Glomerular endothelial cell (primary cell): ENCODE measurements around the gene CHST13. TPM values are rescaled to one million over a fixed set of nuclear protein-coding genes. Genes with fewer than 3 reads are reported as not detected.

Experiments
- DNase-seq: peaks from one replicate; pipeline ENCODE4 v3.0.0-alpha.2; 2011; ENCODE audit warnings: low read depth, low spot score; ENCODE audit errors: extremely low read depth
- total RNA-seq: library from RNA; depleted of rRNA; stranded (reverse); fragments of >200 nt; gene quantifications from 2 replicates; pipeline ENCODE4 v1.2.3, GENCODE V29; 2015

The CHST13 gene, protein sequence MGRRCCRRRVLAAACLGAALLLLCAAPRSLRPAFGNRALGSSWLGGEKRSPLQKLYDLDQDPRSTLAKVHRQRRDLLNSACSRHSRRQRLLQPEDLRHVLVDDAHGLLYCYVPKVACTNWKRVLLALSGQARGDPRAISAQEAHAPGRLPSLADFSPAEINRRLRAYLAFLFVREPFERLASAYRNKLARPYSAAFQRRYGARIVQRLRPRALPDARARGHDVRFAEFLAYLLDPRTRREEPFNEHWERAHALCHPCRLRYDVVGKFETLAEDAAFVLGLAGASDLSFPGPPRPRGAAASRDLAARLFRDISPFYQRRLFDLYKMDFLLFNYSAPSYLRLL
- not detected in 2 replicates for total RNA-seq

DNA sequence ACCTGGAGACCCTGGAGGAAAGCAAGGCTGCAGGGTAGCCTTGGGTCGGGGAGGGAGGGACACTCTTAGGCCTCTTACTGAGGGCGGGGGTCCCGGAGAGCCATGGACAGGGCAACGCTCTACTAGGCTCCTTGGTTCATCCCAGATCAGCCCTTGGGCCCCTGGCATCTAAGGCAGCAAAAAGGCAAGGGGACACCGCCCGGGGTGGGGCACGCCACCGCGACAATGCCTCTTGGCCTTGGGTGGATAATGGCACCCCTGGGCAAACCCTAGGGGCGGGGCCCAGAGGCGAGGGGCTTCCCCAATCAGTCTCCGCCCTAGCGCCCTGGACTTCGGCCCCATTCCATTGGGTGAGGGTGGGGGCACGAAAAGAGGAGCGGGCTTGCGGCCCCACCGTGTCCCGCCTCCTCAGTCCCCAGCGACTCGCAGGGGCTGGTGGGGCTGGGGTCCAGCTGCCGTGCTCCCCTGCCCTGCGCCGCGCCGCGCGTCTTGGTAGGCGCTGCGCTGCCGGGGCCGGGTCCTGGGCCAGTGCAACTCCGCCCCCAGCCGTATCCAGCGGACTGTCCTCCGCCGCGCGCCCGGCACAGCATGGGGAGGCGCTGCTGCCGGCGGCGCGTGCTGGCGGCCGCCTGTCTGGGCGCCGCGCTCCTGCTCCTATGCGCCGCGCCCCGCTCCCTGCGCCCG lies at the start of gene CHST13:
Gene CHST13 (plus strand): TSS at position 411 of the 684 bp plus-strand sequence. CDS start 178 bp downstream, at position 589.
- DNase-seq: no peak

DNA sequence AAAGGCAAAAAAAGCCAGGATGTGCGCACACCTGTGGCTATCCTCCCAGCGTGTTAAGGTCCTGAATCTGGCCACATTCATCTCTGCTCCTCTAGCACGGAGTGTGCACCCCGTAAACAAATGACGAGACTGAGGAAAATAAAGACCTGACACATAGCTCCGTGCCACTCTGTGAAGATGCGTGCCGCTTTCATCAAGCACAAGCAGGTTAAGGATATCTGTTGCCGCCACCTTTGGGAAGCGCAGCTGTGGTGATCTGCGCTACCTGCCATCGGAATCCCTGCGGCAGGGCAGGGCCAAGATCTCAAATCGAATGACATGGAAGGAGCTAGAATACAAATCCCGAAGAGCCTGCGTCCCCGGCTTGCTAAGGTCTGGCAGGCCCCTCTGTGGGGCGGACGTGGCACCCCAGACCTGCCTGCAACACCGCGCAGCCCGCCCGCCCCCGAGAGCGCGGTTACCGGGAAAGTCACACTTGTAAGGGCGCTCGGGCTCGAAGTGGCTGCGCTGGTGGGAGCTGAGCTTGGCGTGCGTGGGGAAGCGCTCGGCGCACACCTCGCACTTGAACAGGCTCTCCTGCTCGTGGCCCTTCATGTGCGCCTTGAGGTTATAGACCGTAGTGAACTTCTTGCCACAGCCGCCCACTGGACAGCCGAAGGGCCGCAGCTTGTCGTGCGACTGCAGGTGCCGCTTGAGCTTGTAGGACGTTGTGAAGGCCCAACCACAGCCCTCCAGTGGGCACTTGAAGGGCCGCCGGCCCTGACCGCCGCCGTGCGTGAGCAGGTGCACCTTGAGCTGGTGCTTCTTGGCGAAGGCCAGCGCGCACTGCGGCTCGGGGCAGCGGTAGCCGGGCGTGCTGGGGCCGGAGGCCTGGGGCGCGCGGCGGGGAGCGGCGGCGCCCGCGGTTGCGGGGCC lies 49.2 kb upstream of the CHST13 start:
- DNase-seq: no peak

DNA sequence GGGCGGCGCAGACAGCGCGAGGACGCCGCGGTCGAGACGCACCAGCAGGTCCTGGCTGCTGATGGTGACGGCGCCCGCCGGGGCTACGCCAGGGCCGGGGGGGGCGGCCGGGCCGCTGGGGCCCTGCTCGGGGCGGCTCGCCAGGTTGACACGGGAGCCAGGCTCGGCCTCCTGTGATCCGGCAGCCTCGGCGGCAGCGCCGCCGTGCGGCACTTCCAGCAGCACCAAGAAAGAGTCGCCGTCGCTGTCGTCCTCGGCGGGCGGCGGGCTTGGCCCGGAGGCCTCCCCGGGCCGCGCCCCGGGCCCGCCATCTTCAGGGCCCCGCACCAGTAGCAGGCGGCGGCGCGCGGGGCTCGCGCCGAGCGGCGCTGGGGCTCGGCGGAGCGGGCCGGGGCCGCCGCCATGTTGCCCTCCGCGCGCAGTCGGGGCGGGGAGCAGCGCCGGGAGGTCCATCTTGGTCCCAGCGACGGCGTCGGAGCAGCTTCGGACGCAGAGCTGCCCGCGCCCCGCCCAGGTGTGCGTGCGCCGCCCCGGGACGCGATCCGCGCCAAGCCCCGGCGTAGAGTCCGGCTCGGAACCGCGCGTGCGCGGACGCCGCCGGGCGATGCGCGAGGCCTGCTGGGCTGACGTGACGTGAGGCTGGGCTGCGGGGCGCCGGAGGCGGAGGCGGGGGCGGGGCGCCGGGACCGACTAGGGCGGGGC lies 48.4 kb upstream of the CHST13 start, which contains the start of gene ZXDC:
Gene ZXDC (minus strand): TSS at position 479 of the 702 bp plus-strand sequence. CDS start 26 bp downstream, at position 453.
- no peak for DNase-seq

DNA sequence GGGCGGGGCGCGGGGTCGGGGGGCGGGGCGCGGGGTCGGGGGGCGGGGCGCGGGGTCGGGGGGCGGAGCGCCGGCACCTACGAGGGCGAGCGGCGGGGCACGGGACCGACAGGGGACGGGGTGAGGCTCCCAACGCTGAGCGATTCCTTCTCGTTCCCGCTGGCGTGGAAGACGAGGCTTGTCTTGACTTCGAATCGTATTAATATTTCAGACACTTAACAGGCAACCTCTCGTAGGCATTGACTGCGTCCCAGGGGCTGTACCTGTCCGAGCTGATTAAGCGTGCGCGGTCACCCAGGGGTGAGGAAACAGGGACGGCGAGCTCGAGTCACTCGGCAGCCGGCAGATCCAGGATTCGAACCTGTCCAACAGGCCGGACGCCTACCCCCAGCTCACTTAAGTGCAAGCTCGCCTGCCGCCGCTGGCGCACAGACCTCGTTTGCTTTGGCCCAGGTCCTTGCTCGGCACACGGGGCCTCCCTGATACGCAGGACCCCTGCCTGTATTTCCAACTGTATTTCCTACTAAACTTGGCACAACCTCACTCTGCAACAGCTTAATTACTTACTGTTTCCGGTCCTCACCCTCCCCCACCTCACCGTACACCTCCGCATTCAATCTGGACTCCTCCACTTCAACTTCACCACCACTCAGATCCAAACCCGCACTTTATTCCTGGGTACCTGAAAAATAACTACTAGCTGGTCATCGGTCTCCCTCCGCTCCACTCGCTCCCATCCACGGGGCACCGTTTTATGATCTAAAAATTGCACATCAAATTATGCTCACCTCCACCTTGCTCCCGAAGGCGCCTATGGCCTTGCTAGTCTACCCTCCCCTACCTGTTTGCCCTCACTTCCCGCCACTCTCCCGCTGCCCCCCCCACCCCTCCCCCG lies 47.5 kb upstream of the CHST13 start:
- no peak for DNase-seq

DNA sequence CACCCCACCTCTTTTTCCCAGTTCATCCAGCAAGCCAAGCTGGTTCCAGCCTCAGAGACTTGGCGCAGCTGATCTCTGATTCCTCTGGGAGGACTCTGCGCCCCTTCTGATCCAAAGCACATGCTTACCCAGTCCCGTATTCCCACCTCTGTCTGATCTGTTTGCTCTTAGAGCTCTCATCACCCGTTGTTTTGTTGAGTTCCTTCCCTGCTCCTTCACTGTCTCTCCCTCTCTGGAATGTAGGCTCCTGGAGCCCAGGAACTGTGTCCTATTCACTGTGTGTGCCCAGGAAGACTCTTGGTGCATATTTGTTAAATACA lies 46.9 kb upstream of the CHST13 start:
- DNase-seq: no peak

DNA sequence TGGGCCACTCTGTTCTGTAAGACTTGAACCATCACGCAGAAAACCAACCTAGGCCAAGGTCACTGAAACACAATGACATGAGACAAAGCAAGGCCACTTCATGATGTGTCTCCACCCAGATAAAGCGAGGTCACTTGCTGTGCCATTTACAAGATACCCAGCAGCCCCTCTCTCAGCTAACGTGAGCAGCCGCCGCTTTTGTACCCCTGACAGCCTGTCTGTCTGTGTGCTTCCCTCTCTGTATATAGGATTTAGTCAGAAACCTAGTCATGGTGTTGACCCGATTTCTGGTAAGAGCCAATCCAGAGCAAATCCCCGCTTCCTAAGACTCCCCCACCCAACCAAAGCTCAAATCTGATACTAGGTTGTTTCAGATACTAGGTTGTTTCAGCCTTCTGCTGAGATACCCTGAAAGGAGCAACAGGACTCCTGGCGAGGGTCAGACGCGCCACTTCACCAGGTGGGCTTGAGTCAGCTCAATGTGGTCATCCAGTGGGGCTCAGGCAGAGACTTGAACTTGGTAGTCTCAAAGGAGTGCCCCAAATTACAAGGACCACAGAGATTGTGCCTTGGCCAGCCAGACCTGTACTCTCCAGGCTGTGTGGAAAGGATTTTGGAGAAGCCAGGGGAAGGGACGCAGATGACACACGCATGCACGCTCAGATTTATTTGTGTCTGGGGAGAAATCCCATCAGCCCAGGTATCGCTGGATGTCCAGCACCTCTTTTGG lies 45.2 kb upstream of the CHST13 start:
- no peak for DNase-seq

DNA sequence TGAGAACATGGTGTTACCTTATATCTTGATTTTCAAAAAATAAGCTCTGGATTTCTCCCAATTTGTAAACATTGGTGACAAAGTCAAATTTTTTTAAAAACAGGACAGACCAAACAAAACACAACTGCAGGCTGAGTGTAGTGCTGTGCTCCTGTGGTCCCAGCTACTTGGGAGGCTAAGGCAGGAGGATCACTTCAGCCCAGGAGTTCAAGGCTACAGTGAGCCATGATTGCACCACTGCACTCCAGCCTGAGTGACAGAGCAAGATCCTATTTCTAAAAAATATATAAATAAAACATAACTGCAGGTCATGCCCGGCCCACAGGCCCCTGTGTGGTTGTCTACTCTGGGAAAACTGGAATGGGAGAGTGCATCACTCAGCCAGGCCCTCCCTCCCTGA lies 44.3 kb upstream of the CHST13 start:
- DNase-seq: no peak

DNA sequence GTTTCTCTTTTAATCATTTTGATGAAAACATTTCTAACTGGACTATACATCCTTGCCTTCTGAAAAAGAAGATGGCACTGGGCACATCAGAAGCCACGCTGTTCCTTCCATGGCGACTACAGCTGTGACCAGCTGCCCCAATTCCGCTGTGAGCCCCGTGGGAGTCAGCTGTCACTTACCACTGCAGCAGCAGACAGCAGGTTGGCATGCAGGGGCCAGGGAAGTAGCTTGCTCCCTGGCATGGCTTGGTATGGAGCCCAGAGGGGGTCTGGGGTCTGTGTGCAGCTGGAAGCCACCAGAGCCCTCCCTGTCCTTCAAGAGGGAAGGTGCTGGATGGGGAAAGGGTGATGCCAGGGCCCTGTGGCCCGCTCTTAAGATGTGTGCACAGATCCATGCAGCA lies 43.7 kb upstream of the CHST13 start:
- no peak for DNase-seq

DNA sequence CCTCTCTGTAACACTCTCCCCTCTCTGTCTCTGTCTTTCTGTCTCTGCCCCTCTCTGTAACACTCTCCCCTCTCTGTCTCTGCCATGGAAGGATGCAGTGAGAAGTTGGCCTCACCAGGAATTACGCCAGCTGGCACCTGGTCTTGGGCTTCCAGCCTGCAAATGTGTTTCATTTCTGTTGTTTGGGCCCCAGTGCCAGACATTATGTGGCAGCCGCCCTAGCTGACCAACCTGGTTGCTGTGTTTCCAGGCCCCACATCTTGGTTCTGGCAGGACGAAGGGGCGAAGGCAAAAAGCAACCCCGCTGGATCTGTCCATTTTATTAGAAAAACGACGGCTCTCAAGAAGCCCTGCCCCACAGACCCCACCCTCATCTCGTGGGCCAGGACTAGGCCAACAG lies 43.1 kb upstream of the CHST13 start:
- DNase-seq: no peak

DNA sequence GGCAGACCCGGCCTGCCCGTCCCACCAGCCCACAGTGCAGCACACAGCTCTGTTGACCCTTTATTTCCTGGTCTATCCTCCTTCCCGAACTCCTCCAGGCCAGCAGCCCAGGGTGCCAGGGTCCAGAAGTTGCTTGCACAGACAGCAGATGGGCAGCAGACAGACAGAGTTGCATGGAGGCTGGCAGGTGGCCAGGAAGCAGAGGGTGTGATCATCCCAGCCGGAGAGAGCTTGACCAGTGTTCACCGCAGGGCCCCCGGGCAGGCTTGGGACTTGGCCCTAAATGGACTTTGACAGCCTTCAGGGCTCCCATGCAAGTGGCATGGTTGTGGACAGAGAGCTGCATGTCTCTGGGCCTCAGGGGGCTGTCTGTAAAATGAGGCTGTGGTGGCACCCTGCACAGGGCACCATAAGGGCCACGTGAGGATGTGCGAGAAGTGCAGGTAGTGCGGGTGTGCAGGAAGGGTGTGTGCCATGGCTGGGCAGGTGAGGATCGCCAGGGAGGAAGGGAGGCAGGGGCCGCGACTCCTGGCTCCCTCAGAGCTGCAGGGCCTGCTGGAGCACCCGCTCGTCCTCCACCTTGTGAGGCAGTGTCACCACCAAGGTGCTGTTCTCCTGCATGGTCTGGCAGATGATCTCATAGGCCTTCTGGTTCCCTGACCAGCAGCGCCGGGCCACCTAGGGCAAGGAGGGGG lies 42.0 kb upstream of the CHST13 start:
- no peak for DNase-seq

DNA sequence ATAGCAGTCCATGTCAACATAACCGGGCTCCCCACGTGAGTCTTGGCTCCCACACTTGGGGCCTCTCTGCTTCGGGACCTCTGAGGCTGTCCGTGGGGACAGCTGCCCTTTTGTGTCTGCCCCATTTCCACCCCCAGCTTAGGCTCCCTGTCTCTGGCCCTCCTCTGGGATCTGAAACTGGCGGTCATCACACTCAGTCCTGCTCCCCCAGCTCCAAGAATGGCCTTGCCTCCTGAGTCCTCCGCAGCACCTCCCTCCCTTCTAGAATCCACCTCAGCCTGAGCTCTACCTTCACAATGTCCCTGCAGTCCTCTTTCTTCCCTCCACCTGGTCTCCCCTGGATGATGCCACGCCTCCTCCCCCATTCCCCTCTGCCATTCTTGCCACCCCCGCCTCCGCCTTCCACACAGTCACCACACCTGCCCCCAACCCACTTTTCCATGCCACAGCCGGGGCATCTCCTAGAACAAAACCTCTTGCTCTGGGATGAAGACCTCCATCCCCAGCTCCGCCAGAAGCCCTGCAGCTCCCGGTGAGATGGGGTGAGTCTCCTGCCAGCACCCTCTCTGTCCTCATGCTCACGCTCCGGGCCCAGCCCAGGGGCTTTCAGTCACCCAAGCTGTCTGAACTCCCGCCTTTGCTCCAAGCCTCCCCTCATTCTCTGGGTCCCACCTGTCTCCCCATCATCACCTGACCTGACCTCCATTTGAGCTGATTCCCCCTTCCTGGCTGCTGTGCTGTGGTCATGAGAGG lies 41.3 kb upstream of the CHST13 start:
- DNase-seq: no peak

DNA sequence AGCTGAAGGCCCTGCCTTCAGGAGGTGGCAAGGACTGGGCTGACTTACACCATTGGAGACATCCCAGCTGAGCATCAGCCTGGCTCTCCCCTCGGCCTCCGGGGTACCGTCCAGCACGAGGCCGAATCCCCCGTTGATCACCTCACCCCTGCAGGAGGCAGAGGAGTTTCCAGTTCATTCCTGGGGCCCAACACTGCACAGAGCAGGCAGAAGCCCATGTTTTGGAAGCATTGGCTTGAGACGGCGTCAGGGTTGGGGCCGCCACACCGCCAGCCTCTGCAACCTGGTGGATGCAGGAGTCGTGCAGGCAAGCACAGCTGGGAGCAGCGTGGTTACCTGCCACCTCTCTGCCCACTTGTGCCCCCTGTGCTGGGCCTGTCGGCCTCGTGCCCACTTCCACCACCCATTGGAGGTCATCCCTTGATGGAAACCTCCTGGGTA lies 40.6 kb upstream of the CHST13 start:
- no peak for DNase-seq

DNA sequence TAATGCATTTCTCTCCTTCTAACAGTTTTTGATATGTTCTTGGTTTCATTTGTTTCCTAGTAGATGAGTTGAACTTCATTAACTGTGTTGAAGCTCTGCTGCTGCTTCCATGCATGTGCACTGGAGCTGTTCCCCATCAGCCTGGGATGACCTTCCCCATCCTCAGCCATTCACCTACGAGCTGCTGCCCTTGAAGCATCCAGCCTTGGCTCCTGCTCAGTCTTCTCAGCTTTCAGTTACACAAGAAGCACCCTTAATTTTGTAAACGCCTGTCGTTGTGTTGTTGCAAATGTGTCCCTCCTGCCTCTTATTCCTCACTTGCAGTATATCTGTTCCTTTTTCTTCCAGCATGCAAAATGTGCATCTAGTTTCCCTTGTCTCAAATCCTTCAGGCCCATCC lies 39.8 kb upstream of the CHST13 start:
- no peak for DNase-seq

DNA sequence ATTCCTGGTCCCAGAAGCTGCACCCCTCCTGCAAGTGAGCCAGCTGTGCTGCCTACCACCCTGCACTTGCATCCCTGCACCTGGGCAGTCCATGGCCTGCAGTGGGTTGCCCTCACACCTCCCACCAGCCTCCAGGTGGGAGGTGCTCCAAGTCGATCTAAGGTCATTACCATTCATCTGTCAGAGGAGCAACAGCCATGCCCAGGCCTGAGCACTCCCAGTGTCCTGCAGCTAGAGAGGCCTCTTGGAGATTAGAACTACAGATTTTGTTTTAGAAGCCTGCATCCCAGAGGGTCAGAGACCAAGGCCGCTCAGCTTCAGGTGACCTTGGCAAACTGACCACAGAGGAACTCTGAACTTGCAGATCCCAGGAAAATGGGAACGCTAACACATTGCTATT lies 39.3 kb upstream of the CHST13 start:
- DNase-seq: no peak

DNA sequence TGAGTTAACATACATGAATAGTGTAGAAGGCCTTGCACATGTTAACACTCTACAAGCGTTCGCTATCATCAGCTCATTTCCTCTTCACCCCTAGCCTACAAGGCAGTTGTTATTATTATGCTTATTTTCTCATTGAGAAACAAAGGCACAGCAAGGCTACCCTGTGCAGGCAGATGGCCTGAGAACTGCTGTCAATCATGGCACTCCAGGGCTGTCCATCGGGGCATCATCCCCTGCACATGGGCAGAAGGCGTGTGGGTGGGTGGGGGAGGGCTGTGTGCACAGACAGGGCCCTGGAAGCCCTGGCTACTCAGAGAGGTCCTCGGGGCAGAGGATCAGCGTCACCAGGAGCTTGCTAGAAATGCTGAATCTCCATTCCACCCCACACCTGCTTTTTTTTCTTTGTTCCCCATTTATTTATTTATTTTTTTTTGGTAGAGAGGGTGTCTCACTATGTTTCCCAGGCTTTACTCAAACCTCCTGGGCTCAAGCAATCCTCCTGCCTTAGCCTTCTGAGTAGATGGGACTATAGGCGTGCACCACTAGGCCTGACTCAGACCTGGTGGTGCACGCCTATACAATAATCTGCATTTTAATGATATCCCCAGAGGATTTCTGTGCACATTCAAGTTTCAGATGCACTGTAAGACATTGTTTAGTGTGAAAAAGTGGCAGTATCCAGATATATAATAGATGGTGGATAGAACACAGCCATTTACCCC lies 38.6 kb upstream of the CHST13 start:
- DNase-seq: no peak

DNA sequence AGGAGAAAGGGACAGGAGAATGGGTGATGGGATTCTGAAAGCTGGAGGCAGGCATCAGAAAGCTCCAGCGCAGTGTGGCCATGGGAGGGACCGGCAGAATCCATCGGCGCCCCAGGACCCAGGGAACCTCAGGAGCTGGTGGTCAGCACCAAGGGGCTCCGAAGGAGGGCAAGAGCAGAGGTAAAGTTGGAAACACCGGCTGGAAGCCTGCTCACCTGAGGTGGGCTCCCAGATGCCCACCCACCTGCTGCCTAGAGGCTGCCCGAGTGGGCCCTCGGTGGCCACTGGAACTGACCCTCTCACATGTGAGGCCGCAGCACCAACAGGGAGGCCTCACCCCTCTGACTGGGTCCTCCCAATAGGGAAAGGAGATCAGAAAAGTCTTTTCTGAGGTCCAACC lies 38.0 kb upstream of the CHST13 start:
- no peak for DNase-seq

DNA sequence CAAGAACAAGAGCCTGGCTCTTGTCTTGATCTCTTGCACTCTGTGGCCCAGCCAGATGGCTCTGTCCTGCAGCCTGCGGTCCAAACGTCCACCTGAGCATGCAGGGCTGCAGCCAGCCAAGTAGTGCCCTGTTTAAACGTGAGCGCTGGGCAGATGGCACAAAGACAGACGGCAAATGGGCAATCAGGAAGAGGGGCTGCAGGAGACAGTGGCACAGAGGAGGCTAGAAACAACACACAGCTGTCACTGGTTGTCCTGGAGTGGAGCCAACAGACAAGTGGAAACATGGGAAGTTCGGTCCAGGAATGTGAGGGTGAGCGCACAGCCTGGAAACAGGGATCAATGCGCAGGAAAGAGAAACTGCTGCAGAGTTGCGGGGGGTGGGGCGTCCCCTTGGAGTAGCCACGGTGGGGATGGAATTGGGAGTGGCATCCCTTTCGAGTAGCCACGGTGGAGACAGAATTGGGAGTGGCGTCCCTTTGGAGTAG lies 37.6 kb upstream of the CHST13 start:
- no peak for DNase-seq
